Suppressor macrophage treated with lipopolysaccharide for 4 hours (primary cell): ENCODE results near the gene TEX9.
"Not testable (repeated sequence)": the region's sequence is repeated elsewhere in the genome, so short reads cannot be mapped to it uniquely, and the experiment has no call there.

Source experiments
- DNase-seq: peaks from one replicate; pipeline ENCODE4 v3.0.0-alpha.2; 2020

The TEX9 gene

DNA sequence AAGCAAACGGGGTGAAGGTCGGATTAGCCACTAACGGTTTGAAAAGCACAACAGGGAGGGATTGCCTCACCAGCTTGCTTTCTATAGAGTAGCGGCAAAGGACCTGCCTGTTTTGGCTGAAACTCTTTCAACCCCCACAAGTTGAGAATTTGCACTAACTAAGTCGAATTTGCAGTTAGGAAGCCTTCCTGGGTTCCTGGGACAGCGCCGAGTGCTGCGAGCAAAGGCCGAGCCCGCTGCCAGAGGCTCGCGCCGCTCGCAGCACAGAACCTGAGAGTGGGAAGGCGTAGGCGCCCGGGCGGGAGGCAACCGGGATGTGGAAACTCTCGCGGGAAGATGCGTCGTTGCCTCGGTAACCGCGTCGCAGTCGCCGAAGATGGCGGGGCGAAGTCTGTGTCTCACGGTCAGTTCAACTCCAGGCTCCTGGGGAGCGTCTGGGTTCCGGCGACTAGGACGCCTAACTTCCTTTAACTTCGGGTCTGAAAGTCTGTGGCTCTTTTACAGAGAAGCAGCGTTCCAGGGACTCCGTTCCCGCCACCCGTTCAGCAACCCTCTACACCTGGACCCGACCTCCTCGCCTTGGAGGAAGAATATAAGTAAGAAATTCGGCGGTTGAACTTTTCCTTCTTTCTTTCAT, at the start of gene TEX9:
TSS of gene TEX9 (plus strand) at position 352 of the 637 bp plus-strand sequence. CDS start at position 377, 25 bp downstream.
- DNase-seq: peak; percentile 84

- not testable (repeated sequence) for DNase-seq
Measured at GRCh38 chr15:56316561-56316960, 48.7 kb upstream of the TEX9 start.

- no peak for DNase-seq
Measured at GRCh38 chr15:56320316-56320715, 44.9 kb upstream of the TEX9 start.

GRCh38 chr15:56320861-56321260, 44.4 kb upstream of the TEX9 start:
- no peak for DNase-seq

DNA sequence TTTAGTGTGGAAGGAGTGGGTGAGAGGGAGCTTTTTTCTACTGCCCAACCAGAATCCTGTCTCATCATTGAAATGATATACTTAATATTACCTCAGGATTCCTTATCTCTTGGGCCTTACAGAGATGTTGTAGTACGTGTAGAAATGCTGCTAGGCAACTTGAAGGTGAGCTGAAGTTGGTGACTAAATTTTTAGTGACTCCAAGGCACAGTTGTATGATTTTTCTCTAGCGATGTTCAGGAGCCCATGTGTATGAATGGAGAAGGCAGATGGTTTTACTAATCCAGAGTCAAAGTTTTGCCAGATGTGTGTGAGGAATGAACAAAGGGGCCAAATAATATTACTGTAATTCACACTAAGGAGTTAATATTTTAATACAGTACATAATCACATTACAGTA, 42.8 kb upstream of the TEX9 start:
- DNase-seq: no peak

GRCh38 chr15:56323435-56323834, 41.8 kb upstream of the TEX9 start:
- DNase-seq: no peak

GRCh38 chr15:56325186-56325585, 40.0 kb upstream of the TEX9 start:
- DNase-seq: no peak

GRCh38 chr15:56327721-56328502, 37.3 kb upstream of the TEX9 start:
- no peak for DNase-seq

DNA sequence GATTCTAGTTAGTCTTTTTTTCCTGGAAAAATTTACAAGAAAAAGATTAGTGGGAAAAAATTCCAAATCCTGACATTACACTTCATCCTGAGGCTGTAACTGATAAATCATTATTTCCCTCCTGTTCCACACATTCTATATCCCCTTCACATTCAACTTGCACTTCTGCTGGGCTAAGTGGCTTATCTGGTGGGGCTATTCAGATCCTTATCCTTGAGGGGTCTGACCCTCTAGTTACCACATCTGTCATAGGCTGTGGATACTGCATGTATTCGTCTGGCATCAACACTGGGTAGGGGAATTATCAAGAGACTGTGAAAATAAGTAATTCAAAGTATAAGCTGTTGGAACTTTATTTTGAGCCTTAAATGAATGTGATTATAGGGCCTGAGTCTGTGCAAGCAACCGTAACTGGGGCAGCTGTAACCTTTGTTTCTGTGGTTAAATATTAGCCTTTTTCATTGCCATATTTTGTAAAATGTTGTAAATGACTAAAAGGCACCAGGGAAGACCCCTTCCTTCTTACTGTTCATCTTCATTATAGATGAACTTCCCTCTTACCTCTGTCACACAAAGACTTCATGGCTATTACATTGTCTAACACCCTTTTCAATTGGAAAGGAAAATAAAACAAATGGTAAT, 28.0 kb upstream of the TEX9 start:
- DNase-seq: no peak

DNA sequence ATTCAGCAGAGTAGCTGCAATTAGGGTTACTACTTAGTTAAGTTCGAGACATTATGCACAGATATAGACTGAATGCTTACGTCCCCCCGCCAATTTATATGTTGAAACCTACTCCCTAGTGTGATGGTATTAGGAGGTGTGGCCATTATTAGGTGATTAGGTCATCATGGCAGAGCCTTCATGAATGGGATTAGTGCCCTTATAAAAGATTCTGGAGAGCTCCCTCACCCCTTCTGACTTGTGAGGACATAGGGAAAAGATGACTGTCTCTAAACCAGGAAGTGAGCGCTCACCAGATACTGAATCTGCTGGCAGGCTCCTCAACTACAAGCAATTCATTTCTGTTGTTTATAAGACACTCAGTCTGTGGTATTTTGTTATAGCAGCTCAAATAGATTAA, 25.6 kb upstream of the TEX9 start:
- DNase-seq: no peak

- no peak for DNase-seq
Measured at GRCh38 chr15:56341201-56341600, 24.0 kb upstream of the TEX9 start.

- peak; percentile 2 for DNase-seq
Measured at GRCh38 chr15:56342653-56343052, 22.6 kb upstream of the TEX9 start.

DNA sequence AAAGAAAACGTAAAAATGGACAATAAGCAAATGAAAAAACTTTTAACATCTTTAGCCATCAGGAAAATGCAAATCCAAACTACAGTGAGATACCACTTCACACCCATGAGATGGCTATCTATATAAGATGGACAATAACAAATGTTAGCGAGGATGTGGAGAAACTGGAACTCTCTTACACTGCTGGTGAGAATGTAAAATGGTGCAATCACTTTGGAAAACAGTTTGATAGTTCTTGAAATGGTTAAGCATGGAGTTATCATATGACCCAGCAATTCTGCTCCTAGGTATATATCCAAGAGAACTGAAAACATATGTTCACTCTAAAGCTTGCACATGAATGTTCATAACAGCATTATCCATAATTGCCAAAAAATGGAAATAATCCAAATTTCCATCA, 21.3 kb upstream of the TEX9 start:
- no peak for DNase-seq

GRCh38 chr15:56344336-56344735, 20.9 kb upstream of the TEX9 start:
- DNase-seq: peak; percentile 4

DNA sequence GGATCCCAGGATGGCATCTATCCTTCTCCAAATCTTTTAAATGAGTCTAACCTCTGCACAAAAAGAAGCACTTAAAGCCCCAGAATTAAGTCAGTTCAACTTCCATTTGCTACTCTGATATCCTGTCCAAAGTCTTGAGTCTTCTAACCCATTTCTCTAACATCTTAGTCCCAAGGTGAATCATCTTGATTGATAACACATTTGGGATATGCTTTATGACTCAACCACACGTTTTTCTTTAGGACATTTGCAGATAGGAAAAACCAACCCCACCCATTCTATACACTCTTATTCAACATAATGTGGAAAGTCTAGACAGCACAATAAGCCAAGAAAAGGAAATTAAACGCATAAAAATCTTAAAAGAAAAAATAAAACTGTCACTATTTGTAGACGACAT, 18.8 kb upstream of the TEX9 start:
- DNase-seq: no peak

DNA sequence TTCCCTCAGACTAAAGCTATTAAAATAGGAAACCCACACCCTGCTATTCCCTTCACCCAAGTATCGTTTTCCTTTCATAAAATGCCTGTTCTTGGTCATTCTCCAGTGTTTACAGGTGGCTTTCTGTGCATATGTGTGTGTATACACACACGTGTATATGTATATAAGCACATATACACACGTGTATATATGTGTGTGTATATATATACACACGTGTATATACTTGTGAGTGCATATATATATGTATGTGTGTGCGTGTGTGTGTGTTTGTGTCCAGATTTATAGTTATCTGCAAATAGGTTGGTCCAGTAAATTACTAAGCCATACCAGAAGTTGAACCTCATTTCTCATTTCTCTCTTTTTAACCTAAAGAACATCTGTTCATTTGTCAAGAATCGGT, 15.7 kb upstream of the TEX9 start:
- no peak for DNase-seq

GRCh38 chr15:56351353-56351752, 13.9 kb upstream of the TEX9 start:
- DNase-seq: no peak

DNA sequence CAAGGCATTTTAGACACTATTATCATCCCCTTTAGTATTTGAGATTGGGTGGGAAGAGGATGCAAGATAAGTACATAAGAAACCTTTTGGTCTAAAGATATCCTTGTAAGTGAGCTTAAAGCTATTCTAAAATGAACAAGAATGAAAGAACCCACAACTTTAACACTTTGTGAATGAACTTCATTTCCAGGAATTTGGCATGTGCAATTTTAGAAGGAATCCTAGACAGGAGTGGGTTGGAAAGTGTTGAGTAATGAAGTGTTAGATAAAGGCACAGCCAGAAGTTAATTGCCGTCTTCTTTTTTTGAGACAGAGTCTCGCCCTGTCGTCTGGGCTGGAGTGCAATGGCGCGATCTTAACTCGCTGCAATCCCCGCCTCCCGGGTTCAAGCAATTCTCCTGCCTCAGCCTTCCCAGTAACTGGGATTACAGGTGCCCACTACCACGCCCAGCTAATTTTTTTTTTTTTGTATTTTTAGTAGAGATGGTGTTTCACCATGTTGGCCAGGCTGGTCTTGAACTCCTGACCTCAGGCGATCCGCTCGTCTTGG, 13.2 kb upstream of the TEX9 start:
- DNase-seq: no peak

DNA sequence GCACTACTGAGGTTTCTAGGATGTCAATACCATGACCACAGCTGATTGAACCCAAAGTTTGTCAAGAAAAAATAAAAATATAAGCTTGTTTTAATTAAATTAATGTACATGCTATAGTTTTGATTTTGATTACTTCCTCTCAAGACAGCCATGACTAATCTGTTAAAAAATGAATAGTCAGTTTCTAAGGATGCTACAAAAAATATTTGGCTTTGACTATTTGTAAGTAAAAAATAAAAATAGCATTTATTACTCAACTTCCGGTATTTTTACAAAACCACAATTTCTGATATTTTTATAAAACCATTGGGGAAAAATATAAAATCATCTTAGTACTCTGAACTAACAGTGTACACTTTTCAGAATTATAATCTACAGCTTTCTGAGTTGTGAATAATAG, 12.1 kb upstream of the TEX9 start:
- DNase-seq: no peak

DNA sequence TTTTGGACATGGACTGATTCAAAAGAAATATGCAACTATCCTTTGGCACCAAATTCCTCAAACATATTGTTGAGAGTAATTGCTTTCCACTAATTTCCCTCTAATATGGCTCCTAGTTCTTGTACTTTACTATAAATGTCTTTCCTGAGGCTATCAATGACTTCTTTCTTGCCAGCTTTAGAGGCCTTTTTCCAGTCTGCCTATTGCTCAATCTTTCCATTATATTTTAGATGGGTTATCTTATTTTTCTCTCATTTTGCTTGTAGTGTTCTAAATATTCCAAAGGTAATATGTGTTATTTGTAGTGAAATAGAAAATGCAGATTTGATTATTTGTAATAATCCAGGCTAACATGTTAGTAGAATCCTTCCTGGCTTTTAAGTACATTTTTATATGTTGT, 11.5 kb upstream of the TEX9 start:
- DNase-seq: no peak

DNA sequence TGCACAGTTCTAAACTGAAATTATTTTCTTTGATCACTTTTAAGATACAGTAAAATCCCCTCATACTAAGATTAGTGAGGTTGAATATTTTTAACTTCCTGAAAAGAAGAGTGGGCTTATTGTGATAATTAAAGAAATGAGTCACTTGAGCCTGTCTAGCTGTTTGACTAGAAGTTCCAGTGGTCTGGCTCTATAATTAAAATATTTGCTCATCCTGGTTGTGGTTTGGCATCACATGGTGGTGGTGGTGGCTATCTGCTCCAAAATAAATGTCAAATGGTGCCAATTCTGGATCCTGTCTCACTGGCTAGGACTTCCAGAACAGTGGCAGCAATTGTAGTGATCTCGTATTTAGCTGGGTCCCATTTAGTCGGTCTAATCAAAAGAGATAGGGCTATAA, 8.6 kb upstream of the TEX9 start:
- DNase-seq: peak; percentile 29

DNA sequence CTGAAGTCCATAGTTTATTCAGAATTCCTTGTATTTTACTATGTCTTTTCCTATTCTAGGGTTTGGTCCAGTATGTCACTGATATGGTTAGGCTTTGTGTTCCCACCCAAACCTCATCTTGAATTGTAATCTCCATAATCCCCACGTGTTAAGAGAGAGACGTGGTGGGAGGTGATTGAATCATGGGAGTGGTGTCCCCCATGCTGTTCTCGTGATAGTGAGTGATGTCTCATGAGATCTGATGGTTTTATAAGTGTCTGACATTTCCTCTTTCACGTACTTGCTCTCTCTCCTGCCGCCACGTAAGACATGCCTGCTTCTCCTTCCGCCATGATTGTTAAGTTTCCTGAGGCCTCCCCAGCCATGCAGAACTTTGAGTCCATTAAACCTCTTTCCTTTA, 6.6 kb upstream of the TEX9 start:
- no peak for DNase-seq

GRCh38 chr15:56361987-56362386, 3.2 kb upstream of the TEX9 start:
- no peak for DNase-seq

GRCh38 chr15:56366211-56366610, 985 bp downstream of the TEX9 start:
- no peak for DNase-seq
